ENCODE results near the gene MPV17L.

DNA sequence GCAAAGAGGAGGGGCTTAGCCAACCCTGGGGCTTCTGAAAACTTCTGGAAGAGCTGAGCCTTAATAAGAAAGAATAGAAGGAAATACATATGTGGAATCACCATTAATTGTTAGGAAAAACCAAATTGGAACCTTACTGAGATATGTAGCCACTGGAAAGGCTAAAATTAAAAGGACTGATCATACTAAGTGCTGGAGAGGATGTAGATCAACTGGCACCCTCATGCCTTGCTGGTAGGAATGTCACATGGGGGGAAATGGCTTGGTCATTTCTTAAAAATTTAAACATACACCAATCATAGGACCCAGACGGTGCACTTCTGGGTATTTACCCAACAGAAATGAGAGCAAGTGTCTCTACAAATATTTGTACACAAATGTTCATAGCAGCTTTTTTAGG, 49.9 kb downstream of the MPV17L start:
- TF ChIP-seq, protein P1, sequence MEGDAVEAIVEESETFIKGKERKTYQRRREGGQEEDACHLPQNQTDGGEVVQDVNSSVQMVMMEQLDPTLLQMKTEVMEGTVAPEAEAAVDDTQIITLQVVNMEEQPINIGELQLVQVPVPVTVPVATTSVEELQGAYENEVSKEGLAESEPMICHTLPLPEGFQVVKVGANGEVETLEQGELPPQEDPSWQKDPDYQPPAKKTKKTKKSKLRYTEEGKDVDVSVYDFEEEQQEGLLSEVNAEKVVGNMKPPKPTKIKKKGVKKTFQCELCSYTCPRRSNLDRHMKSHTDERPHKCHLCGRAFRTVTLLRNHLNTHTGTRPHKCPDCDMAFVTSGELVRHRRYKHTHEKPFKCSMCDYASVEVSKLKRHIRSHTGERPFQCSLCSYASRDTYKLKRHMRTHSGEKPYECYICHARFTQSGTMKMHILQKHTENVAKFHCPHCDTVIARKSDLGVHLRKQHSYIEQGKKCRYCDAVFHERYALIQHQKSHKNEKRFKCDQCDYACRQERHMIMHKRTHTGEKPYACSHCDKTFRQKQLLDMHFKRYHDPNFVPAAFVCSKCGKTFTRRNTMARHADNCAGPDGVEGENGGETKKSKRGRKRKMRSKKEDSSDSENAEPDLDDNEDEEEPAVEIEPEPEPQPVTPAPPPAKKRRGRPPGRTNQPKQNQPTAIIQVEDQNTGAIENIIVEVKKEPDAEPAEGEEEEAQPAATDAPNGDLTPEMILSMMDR (conservative IDR thresholded peaks at IDR 0.05) = no peak
- no peak for TF ChIP-seq EZH2 (IDR thresholded peaks at IDR 0.05; ENCODE audit: low read depth)

Measured in PC-9 (cell line).